HepG2 (cell line): Measurements from ENCODE around the gene FCN1. TPM values are rescaled to one million over a fixed set of nuclear protein-coding genes. Genes with fewer than 3 reads are reported as not detected.

ENCODE experiments used
- ATAC-seq: fragments of 200-7000 bp; cut with Tn5 transposase; 3 replicates; pipeline ENCODE4 v1.9.1; 2020; ENCODE audit warnings: mild to moderate bottlenecking, moderate library complexity
- BruUV-seq: library from RNA; stranded (reverse); fragments of 400-500 nt; replicated peaks from 2 replicates; lab custom pipeline; 2021; lab: Mats Ljungman, UMichigan
- CTCF ChIA-PET: fragments of 300-600 bp; formaldehyde crosslinking; extraction: SDS; loops from one replicate; lab custom pipeline; 2021; ENCODE audit warnings: low total read pairs, inconsistent platforms, low intra/inter-chr PET ratio; lab: Yijun Ruan, JAX
- POLR2A ChIA-PET: fragments of 350-600 bp; sonication (Branson Sonifier 250); formaldehyde crosslinking; loops from one replicate; lab custom pipeline; 2020; ENCODE audit warnings: antibody characterized with exemption, inconsistent platforms; lab: Yijun Ruan, JAX
- DNase-seq: peaks from one replicate; pipeline ENCODE4 v3.0.0-alpha.2; 2015; ENCODE audit warnings: low spot score
- FAIRE-seq: peaks from 3 replicates; lab custom pipeline; 2011; peaks lifted over from hg19 to GRCh38; lab: Jason Lieb, UNC
- H2AFZ ChIP-seq: one replicate; pipeline ENCODE4 v1.6.1; 2011; ENCODE audit warnings: low read length, inconsistent platforms
- H3K27ac ChIP-seq: fragments of 300-600 bp; 3 replicates; pipeline ENCODE4 v1.8.0; 2011; ENCODE audit warnings: mixed run types, mild to moderate bottlenecking, mixed read lengths, low read length, inconsistent platforms; ENCODE audit not compliant: insufficient read depth; ENCODE audit errors: extremely low read length
- H3K27me3 ChIP-seq, 2 experiments: fragments of 200-600 bp in 1 of 2; 2 replicates in 1 of 2; 3 replicates in 1 of 2; pipeline versions ENCODE4 v1.6.0 to v1.8.0; 2011; ENCODE audit warnings: low read length in 2 of 2, mild to moderate bottlenecking in 2 of 2, moderate library complexity in 2 of 2, inconsistent platforms in 1 of 2; ENCODE audit not compliant: insufficient read depth in 2 of 2, control insufficient read depth in 1 of 2
- H3K36me3 ChIP-seq, 2 experiments: fragments of 200-600 bp in 1 of 2; replicated peaks in 1 of 2; 2 replicates in 1 of 2; 3 replicates in 1 of 2; pipeline versions ENCODE4 v1.5.1 to v1.8.0; 2011; ENCODE audit warnings: low read length in 2 of 2, inconsistent platforms in 1 of 2; ENCODE audit not compliant: insufficient read depth in 2 of 2, control insufficient read depth in 1 of 2
- H3K4me1 ChIP-seq: 2 replicates; pipeline ENCODE4 v1.5.1; 2012; ENCODE audit warnings: low read length, inconsistent platforms; ENCODE audit not compliant: insufficient read depth
- H3K4me2 ChIP-seq: 2 replicates; pipeline ENCODE4 v1.6.0; 2011; ENCODE audit warnings: low read depth, low read length, inconsistent platforms
- H3K4me3 ChIP-seq, 3 experiments: fragments of 200-600 bp in 1 of 3; sonication (generic), shearing (Covaris generic) in 1 of 3; replicated peaks in 1 of 3; 2 replicates each; pipeline ENCODE4 v1.5.1; 2011 to 2016; ENCODE audit warnings: low read length in 3 of 3, inconsistent platforms in 2 of 3, low read depth in 2 of 3, mild to moderate bottlenecking in 2 of 3, control low read depth in 1 of 3, mixed read lengths in 1 of 3; ENCODE audit not compliant: insufficient read depth in 1 of 3
- H3K79me2 ChIP-seq: one replicate; pipeline ENCODE4 v1.6.1; 2011; ENCODE audit warnings: low read length, inconsistent platforms; ENCODE audit not compliant: insufficient read depth
- H3K9ac ChIP-seq: 2 replicates; pipeline ENCODE4 v1.6.0; 2011; ENCODE audit warnings: mild to moderate bottlenecking, low read depth, low read length, inconsistent platforms; ENCODE audit not compliant: insufficient read depth
- H3K9me3 ChIP-seq: 2 replicates; pipeline ENCODE4 v1.5.1; 2012; ENCODE audit warnings: mild to moderate bottlenecking, low read length
- H4K20me1 ChIP-seq: 2 replicates; pipeline ENCODE4 v1.6.0; 2011; ENCODE audit warnings: inconsistent platforms, mild to moderate bottlenecking, low read length, moderate library complexity; ENCODE audit not compliant: insufficient read depth
- ELF4 ChIP-seq: sonication (generic); formaldehyde crosslinking; IDR thresholded peaks from 2 replicates; pipeline ENCODE4 v1.5.0; 2020; ENCODE audit warnings: missing genetic modification reagents, mild to moderate bottlenecking, moderate library complexity, borderline replicate concordance
- JARID2 ChIP-seq: sonication (generic); formaldehyde crosslinking; IDR thresholded peaks from 2 replicates; pipeline ENCODE4 v1.8.1; 2023; ENCODE audit warnings: missing genetic modification reagents, inconsistent platforms; ENCODE audit not compliant: insufficient replicate concordance
- KDM2A ChIP-seq: sonication (generic); formaldehyde crosslinking; IDR thresholded peaks from 2 replicates; pipeline ENCODE4 v1.4.0; 2020; ENCODE audit warnings: low read depth, missing genetic modification reagents, borderline replicate concordance
- SALL2 ChIP-seq: sonication (generic); formaldehyde crosslinking; IDR thresholded peaks from 2 replicates; pipeline ENCODE4 v1.8.1; 2023; ENCODE audit warnings: mild to moderate bottlenecking, missing genetic modification reagents, inconsistent platforms
- TCF7 ChIP-seq: sonication (generic); IDR thresholded peaks from 2 replicates; pipeline ENCODE4 v1.6.1; 2016; ENCODE audit warnings: antibody characterized with exemption, low read depth
- ZBTB42 ChIP-seq: sonication (generic); formaldehyde crosslinking; IDR thresholded peaks from 2 replicates; pipeline ENCODE4 v1.5.0; 2020; ENCODE audit warnings: mild to moderate bottlenecking, missing genetic modification reagents
- WGBS: methylation state at CpG from one replicate; pipeline ENCODE4 v1.1.6; 2017; ENCODE audit warnings: low lambda C conversion rate; 5-methylcytosine and 5-hydroxymethylcytosine counted together
- in situ Hi-C: cut with HindIII; loops from 2 replicates; pipeline ENCODE4 v1.10.0; 2017; ENCODE audit warnings: low pct_unique_long_range_greater_than_20kb; ENCODE audit not compliant: extremely low pct_ligation_motif_present
- intact Hi-C: fragments of 100-400 bp; cut with micrococcal nuclease; formaldehyde crosslinking; loops from one replicate; pipeline ENCODE4 v1.10.0; 2022; ENCODE audit not compliant: unreplicated experiment
- polyA plus RNA-seq, 8 experiments: library from polyadenylated mRNA; depleted of rRNA in 3 of 8; stranded (reverse) in 7 of 8; unstranded in 1 of 8; fragments of >200 nt; fragmentation: Illumina TruSeq in 4 of 8; extraction: Trizol in 4 of 8; gene quantifications; 2 replicates each; pipeline versions ENCODE4 v1.2.1 to v1.2.3, GENCODE V29; 2011 to 2016; ENCODE audit warnings: low read depth in 4 of 8, missing spikeins in 1 of 8, mixed read lengths in 1 of 8; ENCODE audit not compliant: insufficient read depth in 1 of 8
- total RNA-seq, 5 experiments: library from RNA; depleted of rRNA; stranded (reverse); fragments of >200 nt; fragmentation: Illumina TruSeq; extraction: Trizol; gene quantifications; 2 replicates each; pipeline ENCODE4 v1.2.3, GENCODE V29; 2016; ENCODE audit warnings: low read depth in 1 of 5
- TF ChIP-seq, protein P1 (sequence below): sonication (generic); formaldehyde crosslinking; IDR thresholded peaks from 2 replicates; pipeline ENCODE4 v1.4.0; 2020; ENCODE audit warnings: mild to moderate bottlenecking, missing genetic modification reagents
- TF ChIP-seq, protein P2 (sequence below): sonication (generic); formaldehyde crosslinking; IDR thresholded peaks from 2 replicates; pipeline ENCODE4 v1.4.0; 2020; ENCODE audit warnings: missing genetic modification reagents
- TF ChIP-seq, protein P3 (sequence below): sonication (generic); formaldehyde crosslinking; IDR thresholded peaks from 2 replicates; pipeline ENCODE4 v1.8.0; 2022; ENCODE audit warnings: mild to moderate bottlenecking, missing genetic modification reagents

Gene FCN1
- total and polyA plus RNA-seq, 2 of the 13 experiments (the other 11 are each of a cell fraction or from before 2014, with no cell fraction given), result not detected

DNA sequence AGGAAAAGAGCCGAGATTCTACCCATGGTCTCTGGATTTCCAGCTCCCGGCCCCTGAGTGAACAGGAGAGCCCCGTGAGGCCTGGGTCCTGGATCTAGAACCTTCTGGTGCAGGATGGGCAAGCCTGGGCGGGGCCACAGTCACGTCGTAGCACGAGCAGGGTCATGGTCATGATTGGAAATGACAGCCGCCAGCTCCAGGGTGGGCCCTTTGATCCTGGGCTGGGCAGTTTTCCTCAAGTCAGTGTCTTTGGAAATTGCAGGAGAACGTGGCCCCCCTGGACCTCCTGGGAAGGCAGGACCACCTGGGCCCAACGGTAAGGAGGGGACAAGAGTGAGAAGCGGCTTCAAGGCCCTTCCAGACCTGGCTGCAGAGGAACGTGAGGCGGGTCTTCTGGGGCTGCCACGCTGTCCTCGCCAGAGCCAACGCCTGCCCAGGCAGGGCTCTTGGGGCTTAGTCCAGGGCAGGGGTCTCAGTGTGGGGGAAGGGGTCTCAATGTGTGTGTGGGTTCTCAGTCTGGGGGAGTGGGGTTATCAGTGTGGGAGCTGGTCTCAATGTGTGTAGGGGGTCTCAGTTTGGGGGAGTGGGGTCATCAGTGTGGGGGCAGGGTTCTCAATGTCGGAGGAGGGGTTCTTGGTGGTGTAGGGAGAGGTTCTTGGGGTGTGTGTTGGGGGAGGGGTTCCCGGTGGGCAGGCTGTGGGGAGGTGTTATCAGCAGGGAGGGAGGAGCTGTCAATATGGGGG lies 34.5 kb downstream of the FCN1 start (continued):
- TF ChIP-seq, protein P1, sequence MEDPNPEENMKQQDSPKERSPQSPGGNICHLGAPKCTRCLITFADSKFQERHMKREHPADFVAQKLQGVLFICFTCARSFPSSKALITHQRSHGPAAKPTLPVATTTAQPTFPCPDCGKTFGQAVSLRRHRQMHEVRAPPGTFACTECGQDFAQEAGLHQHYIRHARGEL (CRISPR knock-in tag), result no peak
- TF ChIP-seq ZBTB42 (CRISPR knock-in tag) (no peak), SALL2 (CRISPR knock-in tag) (no peak)
- TF ChIP-seq, protein P2, sequence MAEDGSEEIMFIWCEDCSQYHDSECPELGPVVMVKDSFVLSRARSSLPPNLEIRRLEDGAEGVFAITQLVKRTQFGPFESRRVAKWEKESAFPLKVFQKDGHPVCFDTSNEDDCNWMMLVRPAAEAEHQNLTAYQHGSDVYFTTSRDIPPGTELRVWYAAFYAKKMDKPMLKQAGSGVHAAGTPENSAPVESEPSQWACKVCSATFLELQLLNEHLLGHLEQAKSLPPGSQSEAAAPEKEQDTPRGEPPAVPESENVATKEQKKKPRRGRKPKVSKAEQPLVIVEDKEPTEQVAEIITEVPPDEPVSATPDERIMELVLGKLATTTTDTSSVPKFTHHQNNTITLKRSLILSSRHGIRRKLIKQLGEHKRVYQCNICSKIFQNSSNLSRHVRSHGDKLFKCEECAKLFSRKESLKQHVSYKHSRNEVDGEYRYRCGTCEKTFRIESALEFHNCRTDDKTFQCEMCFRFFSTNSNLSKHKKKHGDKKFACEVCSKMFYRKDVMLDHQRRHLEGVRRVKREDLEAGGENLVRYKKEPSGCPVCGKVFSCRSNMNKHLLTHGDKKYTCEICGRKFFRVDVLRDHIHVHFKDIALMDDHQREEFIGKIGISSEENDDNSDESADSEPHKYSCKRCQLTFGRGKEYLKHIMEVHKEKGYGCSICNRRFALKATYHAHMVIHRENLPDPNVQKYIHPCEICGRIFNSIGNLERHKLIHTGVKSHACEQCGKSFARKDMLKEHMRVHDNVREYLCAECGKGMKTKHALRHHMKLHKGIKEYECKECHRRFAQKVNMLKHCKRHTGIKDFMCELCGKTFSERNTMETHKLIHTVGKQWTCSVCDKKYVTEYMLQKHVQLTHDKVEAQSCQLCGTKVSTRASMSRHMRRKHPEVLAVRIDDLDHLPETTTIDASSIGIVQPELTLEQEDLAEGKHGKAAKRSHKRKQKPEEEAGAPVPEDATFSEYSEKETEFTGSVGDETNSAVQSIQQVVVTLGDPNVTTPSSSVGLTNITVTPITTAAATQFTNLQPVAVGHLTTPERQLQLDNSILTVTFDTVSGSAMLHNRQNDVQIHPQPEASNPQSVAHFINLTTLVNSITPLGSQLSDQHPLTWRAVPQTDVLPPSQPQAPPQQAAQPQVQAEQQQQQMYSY (CRISPR knock-in tag), result no peak

DNA sequence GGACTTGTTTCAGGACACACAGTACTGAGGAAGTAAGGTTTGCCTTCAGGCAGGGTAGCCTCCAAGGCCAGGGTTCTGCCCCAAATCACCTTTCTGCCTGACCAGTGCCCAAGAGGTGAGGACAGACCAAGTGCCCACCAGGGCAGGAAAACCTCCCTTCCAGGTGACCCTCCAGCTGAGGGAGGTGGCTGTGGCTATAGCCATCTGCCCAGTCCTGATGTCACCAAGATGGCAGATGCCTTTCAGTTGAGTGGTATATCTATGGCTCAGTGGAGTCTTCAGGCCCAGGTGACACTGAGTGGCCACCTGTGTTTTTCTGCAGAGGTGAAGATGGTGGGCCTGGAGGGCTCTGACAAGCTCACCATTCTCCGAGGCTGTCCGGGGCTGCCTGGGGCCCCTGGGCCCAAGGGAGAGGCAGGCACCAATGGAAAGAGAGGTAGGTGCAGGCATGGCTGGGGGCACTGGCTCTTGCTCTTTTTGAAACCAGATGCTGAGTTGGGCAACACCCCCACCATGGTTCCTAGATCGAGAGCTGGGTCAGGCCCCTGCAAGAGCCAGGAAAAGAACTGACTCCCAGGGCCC lies 35.4 kb downstream of the FCN1 start:
- no peak for ATAC-seq
- H3K79me2 ChIP-seq, result no peaks in the 10 kb centered on the region
- H3K4me1 ChIP-seq, result no peaks in the 10 kb centered on the region
- peaks cover 8 to 55% of the 10 kb centered on the region in 2 experiments for H3K27me3 ChIP-seq
- H3K9ac ChIP-seq, result no peak overlapping the region
- intact Hi-C loops, result no loop called here
- H3K36me3 ChIP-seq, result no peaks in the 10 kb centered on the region
- BruUV-seq, result no TSS peak
- ChIA-PET POLR2A (no interaction called here), CTCF (no interaction called here)
- no peak overlapping the region for H3K4me2 ChIP-seq
- DNase-seq, result no peak
- H3K27ac ChIP-seq, result no peak overlapping the region
- H3K4me3 ChIP-seq, result no peak overlapping the region
- H3K9me3 ChIP-seq, result no peaks in the 10 kb centered on the region
- in situ Hi-C loops, result no loop called here
- 5% methylated on average over 2 of the region's 3 CpGs for WGBS
- no peak for FAIRE-seq
- H2AFZ ChIP-seq, result no peak overlapping the region
- no peaks in the 10 kb centered on the region for H4K20me1 ChIP-seq
- TF ChIP-seq KDM2A (CRISPR knock-in tag), result no peak
- TF ChIP-seq, protein P3, sequence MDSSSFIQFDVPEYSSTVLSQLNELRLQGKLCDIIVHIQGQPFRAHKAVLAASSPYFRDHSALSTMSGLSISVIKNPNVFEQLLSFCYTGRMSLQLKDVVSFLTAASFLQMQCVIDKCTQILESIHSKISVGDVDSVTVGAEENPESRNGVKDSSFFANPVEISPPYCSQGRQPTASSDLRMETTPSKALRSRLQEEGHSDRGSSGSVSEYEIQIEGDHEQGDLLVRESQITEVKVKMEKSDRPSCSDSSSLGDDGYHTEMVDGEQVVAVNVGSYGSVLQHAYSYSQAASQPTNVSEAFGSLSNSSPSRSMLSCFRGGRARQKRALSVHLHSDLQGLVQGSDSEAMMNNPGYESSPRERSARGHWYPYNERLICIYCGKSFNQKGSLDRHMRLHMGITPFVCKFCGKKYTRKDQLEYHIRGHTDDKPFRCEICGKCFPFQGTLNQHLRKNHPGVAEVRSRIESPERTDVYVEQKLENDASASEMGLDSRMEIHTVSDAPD (CRISPR knock-in tag), result no peak
- no peak for TF ChIP-seq JARID2 (CRISPR knock-in tag)
- TF ChIP-seq TCF7, result no peak
- TF ChIP-seq ELF4 (CRISPR knock-in tag), result no peak
